ENCODE data around the gene TAF4.

DNA sequence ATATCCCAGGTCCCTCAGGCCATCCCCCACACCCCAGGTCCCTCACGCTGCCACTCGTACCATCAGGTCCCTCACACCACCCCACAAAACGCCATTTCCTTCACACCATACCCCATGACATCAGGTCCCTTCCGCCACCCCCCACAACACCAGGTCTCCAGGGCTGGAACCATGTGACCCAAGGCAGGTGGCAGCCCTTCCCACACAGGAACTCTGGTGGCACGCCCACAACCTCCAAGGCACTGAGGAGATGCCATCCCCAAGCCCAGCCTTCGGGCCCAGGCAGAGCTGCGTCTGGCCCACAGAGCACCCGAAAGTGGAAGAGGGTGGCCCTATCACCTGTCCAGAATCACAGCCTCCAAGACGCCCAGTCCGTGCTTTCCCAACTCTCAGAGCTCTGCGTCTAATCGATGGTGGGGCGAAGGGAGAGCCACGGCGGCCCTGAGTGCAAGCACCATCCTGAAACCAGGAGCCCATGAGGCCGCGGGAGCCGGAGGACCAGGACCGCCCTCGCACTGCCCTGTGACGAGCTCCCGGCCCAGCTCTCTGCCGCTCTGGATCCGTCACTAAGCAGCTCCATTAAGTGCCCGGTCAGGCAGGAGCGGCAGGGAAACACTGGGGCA, 12.7 kb downstream of the TAF4 start:
- TF ChIP-seq POLR2A (IDR thresholded peaks at IDR 0.05) (no peak), CTCF (IDR thresholded peaks at IDR 0.05 in 4 of 5, conservative IDR thresholded peaks at IDR 0.05 in 1 of 5) (no peak)

All from gastrocnemius medialis (tissue), 4 donors.